GM18951 (cell line): ENCODE results near the gene VTCN1.
"Not testable (repeated sequence)": the region's sequence is repeated elsewhere in the genome, so short reads cannot be mapped to it uniquely, and the experiment has no call there.

Source experiments
- POLR2A ChIP-seq: IDR thresholded peaks from 4 replicates; pipeline ENCODE4 v1.6.1; 2011; ENCODE audit warnings: mild to moderate bottlenecking; ENCODE audit not compliant: insufficient read length, insufficient read depth; ENCODE audit errors: extremely low read depth
- in situ Hi-C: fragments of 300-500 bp; cut with MboI; formaldehyde crosslinking; loops from one replicate; pipeline ENCODE4 v1.12.0; 2022; ENCODE audit warnings: low sequenced_read_pairs, mixed read lengths, inconsistent platforms; ENCODE audit not compliant: unreplicated experiment

The VTCN1 gene

DNA sequence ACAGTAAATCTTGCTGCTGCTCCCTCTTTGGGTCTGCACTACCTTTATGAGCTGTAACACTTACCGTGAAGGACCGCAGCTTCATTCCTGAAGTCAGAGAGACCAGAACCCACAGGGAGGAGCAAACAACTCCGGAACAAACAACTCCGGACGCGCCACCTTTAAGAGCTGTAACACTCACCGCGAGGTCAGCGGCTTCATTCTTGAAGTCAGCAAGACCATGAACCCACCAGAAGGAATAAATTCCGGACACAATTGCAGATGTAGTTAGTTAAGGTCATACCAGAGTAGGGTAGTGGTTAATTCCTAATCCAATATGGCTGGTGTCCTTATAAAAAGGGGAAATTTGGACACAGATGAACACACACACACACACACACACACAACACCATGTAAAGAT, 37.7 kb downstream of the VTCN1 start:
- in situ Hi-C loops, result no loop called here

DNA sequence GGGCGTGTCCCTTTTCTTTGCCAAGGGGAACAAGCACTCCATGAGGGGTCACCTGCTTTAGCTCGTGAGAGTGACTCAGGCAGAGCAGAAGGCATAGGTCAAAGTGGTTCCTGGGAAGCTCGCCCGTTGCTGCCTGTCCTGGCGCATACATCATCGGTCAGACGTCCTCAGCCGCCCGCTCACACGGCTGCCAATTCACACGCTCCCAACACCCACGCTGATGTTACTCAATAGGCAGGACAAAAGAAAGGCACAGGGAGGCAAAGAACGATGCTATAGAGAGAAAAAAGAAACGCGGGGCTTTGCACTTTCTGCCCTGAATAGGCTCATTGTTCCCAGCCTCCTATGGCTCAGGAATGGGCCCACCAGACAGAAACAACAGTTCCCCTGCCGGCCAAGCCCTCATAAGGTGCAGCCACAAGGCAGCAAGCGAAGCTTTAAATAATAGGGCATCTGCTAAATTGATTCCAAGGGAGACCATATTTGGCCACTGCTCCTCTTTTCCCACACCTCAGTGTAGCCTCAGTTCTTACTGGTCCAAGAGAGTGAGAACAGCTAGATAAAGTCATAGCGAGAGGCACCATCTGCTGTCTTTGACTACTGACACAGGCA, 38.7 kb downstream of the VTCN1 start:
- no peak for TF ChIP-seq POLR2A
- in situ Hi-C loops, result no loop called here

More for the DNA sequence above, 37.7 kb downstream of the VTCN1 start:
- no peak for TF ChIP-seq POLR2A

DNA sequence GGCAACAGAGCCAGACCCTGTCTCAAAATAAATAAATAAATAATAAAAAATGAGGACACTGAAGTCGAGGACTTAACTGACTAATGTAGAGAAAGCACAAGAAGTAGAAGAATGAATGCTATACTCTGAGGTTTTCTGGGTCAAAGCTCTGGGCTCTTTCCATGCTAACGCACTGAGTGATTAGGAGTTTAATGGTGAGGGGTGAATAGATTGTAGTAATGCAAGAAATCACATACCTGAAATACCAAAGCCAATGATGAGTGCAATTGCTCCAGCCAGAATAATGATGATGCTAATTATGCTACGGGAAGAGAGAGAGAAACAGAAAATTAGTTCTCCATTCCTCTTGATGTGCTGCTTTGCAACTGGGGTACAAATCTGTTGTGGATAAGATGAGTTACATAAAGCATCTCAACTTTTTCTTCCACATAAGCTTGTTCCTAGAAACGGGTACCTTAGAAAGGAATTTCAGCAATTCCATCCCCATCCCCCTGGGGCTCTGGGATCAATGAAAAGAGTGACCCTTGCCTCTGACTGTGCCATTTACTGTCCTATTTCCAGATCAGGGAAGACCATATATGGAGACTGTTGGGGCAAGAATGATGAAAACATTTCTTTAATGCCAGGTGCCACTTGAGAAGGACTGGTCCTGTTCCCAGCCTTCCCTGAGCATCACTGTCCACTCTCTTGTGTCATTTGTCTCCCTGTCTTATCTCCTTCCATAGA, 40.7 kb downstream of the VTCN1 start:
- TF ChIP-seq POLR2A, result no peak
- in situ Hi-C loops, result no loop called here

DNA sequence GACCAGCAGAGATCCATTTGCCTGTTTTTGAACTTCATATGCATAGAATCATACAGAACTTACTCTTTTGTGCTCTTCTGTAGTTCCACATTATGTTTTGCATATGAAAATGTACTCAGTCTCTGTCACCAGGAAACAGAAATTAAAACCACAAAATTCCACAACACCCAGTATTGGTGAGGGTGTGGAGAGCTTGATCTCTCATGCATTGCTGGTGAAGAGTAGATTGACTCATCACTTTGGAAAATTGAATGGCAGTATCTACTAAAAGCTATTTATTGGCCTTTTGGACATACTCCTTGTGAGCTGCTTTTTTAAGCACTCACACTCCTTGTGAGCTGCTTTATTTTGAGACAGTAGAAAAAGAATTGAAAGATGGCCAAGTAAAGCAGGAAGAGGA, 43.3 kb downstream of the VTCN1 start:
- TF ChIP-seq POLR2A, result no peak
- in situ Hi-C loops, result no loop called here

DNA sequence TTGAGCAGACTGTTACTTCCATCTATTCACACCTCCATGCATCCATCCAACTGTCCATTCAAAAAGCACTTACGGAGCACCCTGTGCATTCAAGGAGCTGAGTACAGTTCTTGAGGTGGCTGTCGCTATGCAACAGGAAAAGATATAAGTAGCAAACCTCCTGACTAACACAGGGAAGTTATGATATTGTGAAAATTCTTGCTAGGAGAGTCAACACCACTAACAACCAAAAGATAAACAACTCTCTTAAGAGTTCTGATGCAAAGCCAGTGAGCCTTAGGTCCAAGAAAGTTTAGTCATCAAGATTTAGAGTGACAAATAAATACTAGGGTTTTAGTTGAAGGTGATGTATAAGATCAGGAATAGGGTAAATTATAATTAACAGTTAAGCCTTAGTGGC, 44.7 kb downstream of the VTCN1 start:
- TF ChIP-seq POLR2A, result no peak
- in situ Hi-C loops, result no loop called here

DNA sequence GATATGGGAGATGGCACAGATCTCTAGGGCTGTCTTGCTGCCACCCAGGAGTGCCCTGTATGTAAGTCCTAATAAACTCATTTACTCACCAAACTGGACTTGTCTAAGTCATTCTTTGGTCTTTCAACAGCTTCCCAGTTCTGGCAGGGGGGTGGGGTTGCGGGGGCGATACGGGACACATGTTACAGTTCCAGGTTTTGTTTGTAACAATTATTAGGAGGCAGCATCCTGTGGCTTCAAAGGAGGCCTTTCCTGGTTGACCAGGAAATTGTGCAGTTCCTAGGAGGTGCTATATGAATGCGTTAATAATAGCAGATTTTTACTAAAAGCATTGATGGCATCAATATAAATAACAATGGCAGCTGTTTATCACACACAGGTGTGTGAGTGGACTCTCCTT, 46.5 kb downstream of the VTCN1 start:
- in situ Hi-C loops, result no loop called here
- no peak for TF ChIP-seq POLR2A

DNA sequence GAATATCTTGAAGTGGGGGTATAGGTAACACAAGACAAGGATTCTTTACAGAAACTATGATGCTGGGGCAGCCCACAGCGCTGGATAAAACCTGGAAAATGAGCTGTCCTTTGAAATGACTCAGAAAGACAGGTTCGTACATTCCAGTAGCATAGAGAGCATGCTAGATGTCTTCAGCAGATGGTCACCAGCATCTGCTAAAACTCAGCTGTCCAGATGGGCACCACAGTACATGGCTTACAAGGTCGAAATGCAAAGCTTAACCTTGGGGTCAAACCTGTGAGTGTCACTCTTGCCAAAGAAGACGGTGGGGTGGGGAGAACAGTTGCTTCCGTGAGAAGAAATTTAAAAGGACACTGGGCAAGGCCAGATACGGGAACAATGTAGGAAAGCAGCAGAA, 47.9 kb downstream of the VTCN1 start:
- in situ Hi-C loops, result no loop called here
- TF ChIP-seq POLR2A, result no peak

DNA sequence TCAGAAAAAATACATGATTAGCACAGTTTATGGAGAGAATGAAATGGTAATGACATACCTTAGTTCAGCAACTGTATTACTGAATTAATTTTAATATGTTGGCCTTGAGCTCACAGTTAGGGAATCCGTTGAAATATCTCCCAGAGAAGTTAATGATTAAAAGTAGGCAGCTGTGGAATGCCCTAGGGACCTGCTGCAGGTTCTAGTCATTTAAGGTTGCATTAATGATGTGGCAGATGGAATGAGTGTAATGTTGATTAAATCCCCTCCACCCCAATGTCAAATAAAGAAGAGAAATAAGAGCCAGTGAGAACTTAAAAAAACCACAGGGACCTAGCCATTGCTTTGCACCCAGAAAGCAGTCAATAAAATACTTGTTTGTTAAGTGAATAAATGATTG, 48.8 kb downstream of the VTCN1 start:
- in situ Hi-C loops, result no loop called here
- TF ChIP-seq POLR2A, result no peak

DNA sequence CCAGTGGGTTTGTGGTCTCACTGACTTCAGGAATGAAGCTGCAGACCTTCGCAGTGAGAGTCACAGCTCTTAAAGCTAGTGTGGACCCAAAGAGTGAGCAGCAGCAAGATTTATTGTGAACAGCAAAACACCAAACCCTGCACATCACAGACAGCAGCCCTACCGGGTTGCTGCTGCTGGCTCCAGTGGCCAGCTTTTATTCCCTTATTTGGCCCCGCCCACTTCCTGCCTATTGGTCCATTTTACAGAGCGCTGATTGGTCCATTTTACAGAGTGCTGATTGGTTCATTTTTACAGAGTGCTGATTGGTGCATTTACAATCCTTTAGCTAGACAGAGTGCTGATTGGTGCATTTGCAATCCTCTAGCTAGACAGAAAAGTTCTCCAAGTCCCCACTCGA, 59.4 kb downstream of the VTCN1 start:
- in situ Hi-C loops, result not testable (repeated sequence)

DNA sequence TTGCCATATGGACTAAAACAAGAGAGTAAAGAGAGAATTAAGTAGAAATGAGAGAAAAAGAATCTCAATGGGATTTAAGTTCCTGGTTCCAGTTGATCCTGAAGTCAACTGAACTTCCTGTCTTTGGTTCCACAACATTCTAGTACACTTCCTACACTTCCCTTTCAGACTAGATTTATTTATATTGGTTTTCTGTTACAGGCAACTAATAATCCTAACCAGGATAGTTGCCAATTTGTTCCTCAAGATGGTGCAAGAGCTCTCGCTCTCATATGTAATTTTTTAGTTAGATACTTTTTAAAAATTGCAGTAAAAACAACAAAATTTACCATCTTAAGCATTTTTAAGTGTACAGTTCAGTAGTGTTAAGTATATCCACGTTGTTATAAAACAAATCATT, 60.4 kb downstream of the VTCN1 start:
- no peak for TF ChIP-seq POLR2A
- in situ Hi-C loops, result no loop called here

DNA sequence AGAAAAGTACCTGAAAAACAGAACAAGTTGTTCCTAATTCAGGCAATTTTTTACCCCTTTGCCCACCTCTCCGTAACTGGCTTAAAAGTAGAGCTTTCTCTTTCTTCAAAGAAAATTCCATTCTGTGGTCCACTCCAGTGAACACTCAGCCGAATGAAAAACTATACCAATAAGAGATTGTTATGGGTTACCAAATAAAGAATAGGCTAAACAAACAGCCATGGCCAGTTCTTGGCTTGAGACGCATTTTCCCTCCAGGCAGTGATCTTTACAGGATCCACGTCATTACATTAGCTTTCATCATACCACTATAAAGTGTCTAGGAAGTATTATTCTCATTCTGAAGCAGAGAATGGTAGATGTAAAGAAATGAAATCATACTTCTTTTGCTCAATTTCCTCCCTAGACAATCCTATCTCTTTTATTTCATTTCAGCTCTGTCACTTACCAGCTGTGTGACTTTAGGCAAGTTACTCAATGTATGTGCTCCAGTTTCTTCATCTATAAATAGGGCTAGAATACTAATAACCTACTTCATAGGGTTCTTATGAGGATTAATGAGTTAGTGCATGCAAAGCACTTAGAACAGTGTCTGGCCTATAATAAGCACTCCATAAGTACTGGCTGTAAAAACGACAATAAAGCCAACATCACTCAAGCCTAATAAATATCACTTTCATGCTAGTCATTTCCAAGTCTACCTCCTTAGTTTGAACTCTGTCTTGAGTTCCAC, 62.7 kb downstream of the VTCN1 start:
- in situ Hi-C loops, result no loop called here
- no peak for TF ChIP-seq POLR2A

DNA sequence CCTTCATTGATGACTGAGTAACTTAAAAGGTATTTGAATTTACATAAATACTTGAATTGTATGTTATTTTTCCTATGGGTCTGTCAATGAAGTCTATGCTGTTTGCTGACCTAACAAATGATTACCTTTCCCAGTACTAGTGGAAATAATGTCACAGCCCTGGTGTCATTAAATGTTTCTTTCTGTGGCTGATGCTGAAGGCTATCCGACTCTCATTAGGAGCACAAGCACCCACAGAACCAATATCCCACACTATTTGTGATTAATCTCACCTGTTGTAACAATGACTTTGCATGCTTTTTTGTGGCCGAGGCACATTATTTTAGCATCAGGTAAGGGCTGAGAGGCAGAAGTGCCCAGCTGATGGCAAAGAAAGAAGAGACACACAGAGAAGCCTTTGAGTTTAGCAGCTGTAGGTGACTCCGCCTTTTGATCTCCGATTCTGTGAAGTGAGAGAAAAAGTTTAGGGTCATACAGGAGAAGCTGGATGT, 63.3 kb downstream of the VTCN1 start:
- TF ChIP-seq POLR2A, result no peak
- in situ Hi-C loops, result no loop called here

DNA sequence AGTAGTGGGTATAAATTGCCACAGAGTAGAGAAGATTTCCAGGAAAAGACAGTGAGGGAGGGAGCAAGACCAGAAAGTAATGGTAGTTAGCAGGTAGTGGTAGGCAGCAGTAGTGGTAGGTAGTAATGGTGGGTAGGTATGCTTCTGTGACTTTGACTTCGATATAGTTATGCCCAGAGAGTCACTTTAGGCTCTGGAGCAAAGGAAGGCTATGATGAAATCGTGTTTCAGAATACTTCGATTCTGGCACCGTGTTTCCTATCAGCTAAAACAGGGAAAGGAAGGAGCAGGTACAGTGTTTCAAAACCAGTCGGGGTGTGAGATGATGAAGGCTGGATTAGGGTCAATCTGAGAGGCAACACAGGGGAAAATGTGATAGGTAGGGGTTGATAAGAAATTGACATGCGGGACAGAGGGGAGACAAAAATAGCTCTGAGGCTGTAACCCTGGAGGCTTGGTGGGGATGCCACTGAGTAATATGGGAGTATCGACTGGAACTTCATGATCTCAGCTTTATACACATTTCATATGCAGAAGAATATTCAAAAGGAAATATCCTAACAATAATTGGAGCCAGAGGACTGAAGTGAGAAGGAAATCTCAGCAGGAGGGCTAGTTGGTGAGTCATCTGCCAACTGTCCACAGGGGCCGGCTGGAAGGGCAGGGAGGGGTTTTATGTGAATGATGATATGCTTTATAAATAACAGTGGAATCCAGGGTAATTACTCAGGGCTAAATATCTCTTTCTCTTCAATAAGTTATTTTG, 64.0 kb downstream of the VTCN1 start:
- TF ChIP-seq POLR2A, result no peak
- in situ Hi-C loops, result no loop called here
